CD14-positive monocyte (primary cell): ENCODE measurements around the gene RBM10. TPM values are rescaled to one million over a fixed set of nuclear protein-coding genes. Genes with fewer than 3 reads are reported as not detected.

Experiments
- DNase-seq, 3 donors: peaks; one replicate each; pipeline ENCODE4 v3.0.0-alpha.2; 2011 to 2022
- H2AFZ ChIP-seq: 2 replicates; pipeline ENCODE4 v1.6.0; 2012; ENCODE audit warnings: mild to moderate bottlenecking, low read depth, low read length, inconsistent platforms; ENCODE audit not compliant: insufficient read depth, poor library complexity, severe bottlenecking
- H3K27ac ChIP-seq, 2 donors: 1 replicate in 1 of 2; 2 replicates in 1 of 2; pipeline ENCODE4 v1.5.1; 2012 to 2013; ENCODE audit warnings: low read length in 2 of 2, control low read depth in 1 of 2, inconsistent platforms in 1 of 2, low read depth in 1 of 2, mild to moderate bottlenecking in 1 of 2
- H3K27me3 ChIP-seq, 2 donors: one replicate each; pipeline versions ENCODE4 v1.6.0 to v1.6.1; 2011 to 2013; ENCODE audit warnings: low read length in 2 of 2; ENCODE audit not compliant: control insufficient read depth in 2 of 2, insufficient read depth in 2 of 2
- H3K36me3 ChIP-seq, 2 donors: replicated peaks in 1 of 2; 1 replicate in 1 of 2; 2 replicates in 1 of 2; pipeline versions ENCODE4 v1.5.1 to v1.6.1; 2012 to 2013; ENCODE audit warnings: low read length in 2 of 2, control low read depth in 1 of 2, inconsistent platforms in 1 of 2, mild to moderate bottlenecking in 1 of 2; ENCODE audit not compliant: insufficient read depth in 2 of 2, control insufficient read depth in 1 of 2
- H3K4me1 ChIP-seq, 2 donors: 1 replicate in 1 of 2; 2 replicates in 1 of 2; pipeline versions ENCODE4 v1.5.1 to v1.6.1; 2012 to 2013; ENCODE audit warnings: low read length in 2 of 2, control low read depth in 1 of 2, inconsistent platforms in 1 of 2, mild to moderate bottlenecking in 1 of 2, moderate library complexity in 1 of 2; ENCODE audit not compliant: insufficient read depth in 2 of 2, control insufficient read depth in 1 of 2
- H3K4me2 ChIP-seq: replicated peaks from 2 replicates; pipeline ENCODE3; 2012; ENCODE audit warnings: low read length, moderate library complexity, mild to moderate bottlenecking; ENCODE audit not compliant: poor library complexity, severe bottlenecking; ENCODE audit errors: extremely low read depth
- H3K4me3 ChIP-seq, 3 experiments: fragments of 200-600 bp in 1 of 3; sonication (generic) in 1 of 3; replicated peaks in 1 of 3; 1 replicate in 2 of 3; 2 replicates in 1 of 3; pipeline ENCODE4 v1.5.1; 2011 to 2013; ENCODE audit warnings: low read length in 3 of 3, mild to moderate bottlenecking in 3 of 3, control low read depth in 2 of 3, low read depth in 2 of 3, inconsistent platforms in 1 of 3, moderate library complexity in 1 of 3
- H3K79me2 ChIP-seq: 2 replicates; pipeline ENCODE4 v1.6.0; 2012; ENCODE audit warnings: mild to moderate bottlenecking, control low read depth, inconsistent platforms, low read length, moderate library complexity; ENCODE audit not compliant: insufficient read depth
- H3K9ac ChIP-seq: 2 replicates; pipeline ENCODE4 v1.6.0; 2017; ENCODE audit warnings: low read length, mild to moderate bottlenecking; ENCODE audit not compliant: insufficient read depth, poor library complexity, severe bottlenecking
- H3K9me3 ChIP-seq, 2 donors: replicated peaks in 1 of 2; 1 replicate in 1 of 2; 2 replicates in 1 of 2; pipeline versions ENCODE4 v1.5.1 to v1.6.1; 2012 to 2013; ENCODE audit warnings: low read length in 2 of 2, control low read depth in 1 of 2; ENCODE audit not compliant: control insufficient read depth in 1 of 2, insufficient read depth in 1 of 2
- H4K20me1 ChIP-seq: 2 replicates; pipeline ENCODE4 v1.6.0; 2012; ENCODE audit warnings: mild to moderate bottlenecking, low read length, control low read depth, moderate library complexity; ENCODE audit not compliant: insufficient read depth
- H3K27ac Mint-ChIP-seq, 7 donors: one replicate each; pipeline ENCODE4 v1.8.0; 2020; ENCODE audit warnings: mild to moderate bottlenecking in 7 of 7, mixed read lengths in 7 of 7, moderate library complexity in 6 of 7, inconsistent platforms in 2 of 7
- H3K27me3 Mint-ChIP-seq, 3 donors: one replicate each; pipeline ENCODE4 v1.8.0; 2021 to 2022; ENCODE audit warnings: low read depth in 3 of 3, mild to moderate bottlenecking in 3 of 3, mixed read lengths in 3 of 3, moderate library complexity in 3 of 3, inconsistent platforms in 1 of 3
- H3K36me3 Mint-ChIP-seq, 2 donors: one replicate each; pipeline ENCODE4 v1.8.0; 2020; ENCODE audit warnings: mixed read lengths in 2 of 2, inconsistent platforms in 1 of 2, mild to moderate bottlenecking in 1 of 2
- H3K4me1 Mint-ChIP-seq: one replicate; pipeline ENCODE4 v1.8.0; 2020; ENCODE audit warnings: mild to moderate bottlenecking, mixed read lengths
- H3K4me3 Mint-ChIP-seq, 2 donors: one replicate each; pipeline ENCODE4 v1.8.0; 2020; ENCODE audit warnings: mild to moderate bottlenecking in 2 of 2, mixed read lengths in 2 of 2, moderate library complexity in 1 of 2
- H3K9me3 Mint-ChIP-seq, 7 donors: one replicate each; pipeline ENCODE4 v1.8.0; 2020 to 2022; ENCODE audit warnings: mixed read lengths in 7 of 7, mild to moderate bottlenecking in 6 of 7, moderate library complexity in 6 of 7, inconsistent platforms in 2 of 7
- WGBS: methylation state at CpG from one replicate; pipeline ENCODE4 v1.1.5; 2013; ENCODE audit warnings: missing lambda C conversion rate; ENCODE audit not compliant: insufficient coverage; 5-methylcytosine and 5-hydroxymethylcytosine counted together
- intact Hi-C, 2 donors: fragments of 100-400 bp; cut with micrococcal nuclease; formaldehyde crosslinking; loops; one replicate each; pipeline versions ENCODE4 v1.15.0 to v1.15.1; 2023
- polyA plus RNA-seq, 3 donors: library from polyadenylated mRNA; depleted of rRNA in 1 of 3; unstranded in 2 of 3; stranded (reverse) in 1 of 3; fragments of 300-500 nt in 2 of 3; fragments of >200 nt in 1 of 3; fragmentation: Illumina TruSeq in 2 of 3; gene quantifications; 1 replicate in 2 of 3; 2 replicates in 1 of 3; pipeline ENCODE4 v1.2.3, GENCODE V29; 2012 to 2021
- TF ChIP-seq, protein P1 (sequence below): fragments of 200-600 bp; IDR thresholded peaks from one replicate; pipeline ENCODE4 v1.8.0; 2022; ENCODE audit warnings: antibody characterized with exemption, mild to moderate bottlenecking

RBM10 gene
- polyA plus RNA-seq, 3 donors: 7.3 to 29.4 (median 14.0) TPM

GRCh38 chrX:47217121-47217851 is 72.3 kb downstream of the RBM10 start:
- TF ChIP-seq, protein P1, sequence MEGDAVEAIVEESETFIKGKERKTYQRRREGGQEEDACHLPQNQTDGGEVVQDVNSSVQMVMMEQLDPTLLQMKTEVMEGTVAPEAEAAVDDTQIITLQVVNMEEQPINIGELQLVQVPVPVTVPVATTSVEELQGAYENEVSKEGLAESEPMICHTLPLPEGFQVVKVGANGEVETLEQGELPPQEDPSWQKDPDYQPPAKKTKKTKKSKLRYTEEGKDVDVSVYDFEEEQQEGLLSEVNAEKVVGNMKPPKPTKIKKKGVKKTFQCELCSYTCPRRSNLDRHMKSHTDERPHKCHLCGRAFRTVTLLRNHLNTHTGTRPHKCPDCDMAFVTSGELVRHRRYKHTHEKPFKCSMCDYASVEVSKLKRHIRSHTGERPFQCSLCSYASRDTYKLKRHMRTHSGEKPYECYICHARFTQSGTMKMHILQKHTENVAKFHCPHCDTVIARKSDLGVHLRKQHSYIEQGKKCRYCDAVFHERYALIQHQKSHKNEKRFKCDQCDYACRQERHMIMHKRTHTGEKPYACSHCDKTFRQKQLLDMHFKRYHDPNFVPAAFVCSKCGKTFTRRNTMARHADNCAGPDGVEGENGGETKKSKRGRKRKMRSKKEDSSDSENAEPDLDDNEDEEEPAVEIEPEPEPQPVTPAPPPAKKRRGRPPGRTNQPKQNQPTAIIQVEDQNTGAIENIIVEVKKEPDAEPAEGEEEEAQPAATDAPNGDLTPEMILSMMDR: no peak

DNA sequence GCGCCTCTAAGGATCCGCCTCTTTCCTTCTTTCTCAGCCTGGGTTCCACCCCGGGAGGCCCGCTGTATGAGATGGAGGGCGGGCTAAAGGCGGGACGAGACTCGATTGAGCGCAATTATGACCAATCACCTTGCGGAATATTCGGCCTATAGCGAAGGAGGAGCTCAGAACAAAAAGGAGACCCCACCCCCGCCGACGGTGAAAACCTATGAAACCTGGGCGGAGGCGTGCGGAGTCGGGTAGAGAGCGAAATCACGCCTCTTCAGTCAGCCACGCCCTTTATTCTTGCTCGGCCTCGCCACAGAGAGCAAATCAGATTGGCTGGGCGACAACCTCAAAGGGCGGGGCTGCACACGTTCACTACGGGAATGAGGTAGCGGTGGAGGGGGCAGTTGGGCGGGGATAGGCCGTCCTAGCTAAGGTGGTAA is 72.8 kb downstream of the RBM10 start:
- H3K27ac ChIP-seq: peak overlapping the region; percentile 95 to 98
- peak overlapping the region; percentile 88 for H3K4me2 ChIP-seq
- H3K9ac ChIP-seq: peak overlapping the region; percentile 92
- peaks cover 0 to 14% (median 0%) of the 10 kb centered on the region in 7 donors for H3K9me3 Mint-ChIP-seq
- TF ChIP-seq, protein P1: no peak
- peak overlapping the region; percentile 71 to 88 (median 79) for H3K4me3 ChIP-seq
- peak overlapping the region; percentile 95 to 99 (median 98) for H3K27ac Mint-ChIP-seq
- peak; percentile 95 to 100 (median 97) for DNase-seq
- H3K27me3 ChIP-seq: no peaks in the 10 kb centered on the region
- H3K9me3 ChIP-seq: no peaks in the 10 kb centered on the region
- H3K36me3 ChIP-seq: peaks cover 27 to 47% of the 10 kb centered on the region in 2 donors
- H4K20me1 ChIP-seq: peaks cover 61% of the 10 kb centered on the region
- H3K4me3 Mint-ChIP-seq: peak overlapping the region; percentile 80 to 93
- intact Hi-C loops: loop anchor here in 1 of 2 donors (2.0 kb wide), 1 partner anchor 15 kb away; the partner anchor contains the start of gene USP11
- H3K79me2 ChIP-seq: peaks cover 37% of the 10 kb centered on the region
- WGBS: 0% methylated on average over 9 of the region's 31 CpGs
- peaks cover 0 to 16% (median 0%) of the 10 kb centered on the region in 3 donors for H3K27me3 Mint-ChIP-seq
- peak overlapping the region; percentile 79 for H2AFZ ChIP-seq
- peaks cover 45% of the 10 kb centered on the region for H3K4me1 Mint-ChIP-seq
- H3K4me1 ChIP-seq: peaks cover 28 to 39% of the 10 kb centered on the region in 2 donors
- peaks cover 39 to 52% of the 10 kb centered on the region in 2 donors for H3K36me3 Mint-ChIP-seq

More at GRCh38 chrX:47217121-47217851, 72.3 kb downstream of the RBM10 start:
- peaks cover 0 to 16% (median 0%) of the 10 kb centered on the region in 7 donors for H3K9me3 Mint-ChIP-seq
- H3K27ac ChIP-seq: peak overlapping the region; percentile 87 to 95
- peak overlapping the region; percentile 27 to 88 (median 34) for H3K4me3 ChIP-seq
- H3K27ac Mint-ChIP-seq: peak overlapping the region; percentile 95 to 99 (median 98)
- peaks cover 0 to 16% (median 0%) of the 10 kb centered on the region in 3 donors for H3K27me3 Mint-ChIP-seq
- H3K4me1 ChIP-seq: peaks cover 28 to 39% of the 10 kb centered on the region in 2 donors
- DNase-seq: peak; percentile 44 to 69 (median 57)
- H3K27me3 ChIP-seq: no peaks in the 10 kb centered on the region
- peak overlapping the region; percentile 88 for H3K4me2 ChIP-seq
- WGBS: 35% methylated on average over 2 of the region's 22 CpGs
- H2AFZ ChIP-seq: peak overlapping the region; percentile 18
- H3K9ac ChIP-seq: peak overlapping the region; percentile 69
- no peaks in the 10 kb centered on the region for H3K9me3 ChIP-seq
- peaks cover 45 to 53% of the 10 kb centered on the region in 2 donors for H3K36me3 Mint-ChIP-seq
- peaks cover 62% of the 10 kb centered on the region for H4K20me1 ChIP-seq
- peak overlapping the region; percentile 80 to 91 for H3K4me3 Mint-ChIP-seq
- H3K36me3 ChIP-seq: peaks cover 33 to 50% of the 10 kb centered on the region in 2 donors
- H3K4me1 Mint-ChIP-seq: peaks cover 45% of the 10 kb centered on the region
- intact Hi-C loops: no loop called here
- H3K79me2 ChIP-seq: peaks cover 37% of the 10 kb centered on the region
